Glomerular visceral epithelial cell (primary cell): ENCODE data around the gene RAP1A.
A peak's percentile ranks its signal among the peaks of the same experiment; 100 is the strongest.
"Not testable (repeated sequence)": the region's sequence is repeated elsewhere in the genome, so short reads cannot be mapped to it uniquely, and the experiment has no call there.

Experiments
- DNase-seq: peaks from one replicate; pipeline ENCODE4 v3.0.0-alpha.2; 2016; ENCODE audit errors: extremely low spot score

RAP1A gene

GRCh38 chr1:111598544-111598943, 21.0 kb upstream of the RAP1A start:
- DNase-seq, result no peak

GRCh38 chr1:111599781-111600693, 19.6 kb upstream of the RAP1A start:
- no peak for DNase-seq

- DNase-seq, result no peak
Observed at GRCh38 chr1:111600886-111601386, 18.7 kb upstream of the RAP1A start.

GRCh38 chr1:111602302-111602701, 17.3 kb upstream of the RAP1A start:
- DNase-seq, result no peak

GRCh38 chr1:111602974-111603373, 16.6 kb upstream of the RAP1A start:
- no peak for DNase-seq

GRCh38 chr1:111603979-111604378, 15.6 kb upstream of the RAP1A start:
- no peak for DNase-seq

- DNase-seq, result peak; percentile 83
Observed at GRCh38 chr1:111604931-111605330, 14.7 kb upstream of the RAP1A start.

GRCh38 chr1:111605576-111605975, 14.0 kb upstream of the RAP1A start:
- peak; percentile 40 for DNase-seq

- DNase-seq, result peak; percentile 76
Observed at GRCh38 chr1:111606457-111607215, 13.0 kb upstream of the RAP1A start.

- DNase-seq, result not testable (repeated sequence)
Observed at GRCh38 chr1:111608528-111608927, 11.1 kb upstream of the RAP1A start.

GRCh38 chr1:111611986-111612385, 7.6 kb upstream of the RAP1A start:
- DNase-seq, result no peak

- DNase-seq, result no peak
Observed at GRCh38 chr1:111615870-111616715, 3.5 kb upstream of the RAP1A start.

- DNase-seq, result no peak
Observed at GRCh38 chr1:111618081-111618480, 1.5 kb upstream of the RAP1A start.

GRCh38 chr1:111618961-111619634, 491 bp upstream of the RAP1A start:
- no peak for DNase-seq

GRCh38 chr1:111620441-111620971, 917 bp downstream of the RAP1A start:
- DNase-seq, result peak; percentile 11

- DNase-seq, result no peak
Observed at GRCh38 chr1:111621050-111621449, 1.5 kb downstream of the RAP1A start.

- no peak for DNase-seq
Observed at GRCh38 chr1:111622166-111622565, 2.6 kb downstream of the RAP1A start.

GRCh38 chr1:111624382-111624781, 4.8 kb downstream of the RAP1A start:
- DNase-seq, result no peak

GRCh38 chr1:111625276-111625675, 5.7 kb downstream of the RAP1A start:
- no peak for DNase-seq

- peak; percentile 27 for DNase-seq
Observed at GRCh38 chr1:111628153-111628552, 8.6 kb downstream of the RAP1A start.
